HEK293T (cell line): Measurements from ENCODE around the gene MRPL9.
"Not testable (repeated sequence)": the region's sequence is repeated elsewhere in the genome, so short reads cannot be mapped to it uniquely, and the experiment has no call there.

Experiments
- CTCF ChIA-PET: fragments of 350-600 bp; formaldehyde crosslinking; extraction: SDS; loops from one replicate; lab custom pipeline; 2021; ENCODE audit warnings: antibody characterized with exemption, inconsistent platforms; lab: Yijun Ruan, JAX
- POLR2A ChIA-PET: fragments of 350-600 bp; formaldehyde crosslinking; extraction: SDS; loops from one replicate; lab custom pipeline; 2020; ENCODE audit warnings: antibody characterized with exemption, inconsistent platforms; lab: Yijun Ruan, JAX
- DNase-seq: peaks from one replicate; pipeline ENCODE4 v3.0.0; 2012; ENCODE audit warnings: mixed read lengths; ENCODE audit errors: extremely low spot score
- ARNT ChIP-seq: fragments of 450-650 bp; IDR thresholded peaks from 2 replicates; pipeline ENCODE4 v1.6.1; 2017; ENCODE audit warnings: mild to moderate bottlenecking
- BHLHE40 ChIP-seq: fragments of 450-650 bp; IDR thresholded peaks from 2 replicates; pipeline ENCODE4 v1.6.1; 2016; ENCODE audit warnings: mild to moderate bottlenecking, moderate library complexity, borderline replicate concordance
- CTBP1 ChIP-seq: fragments of 450-650 bp; IDR thresholded peaks from 2 replicates; pipeline ENCODE4 v1.6.1; 2016; ENCODE audit warnings: borderline replicate concordance
- ELF4 ChIP-seq: fragments of 450-650 bp; IDR thresholded peaks from 2 replicates; pipeline ENCODE4 v1.6.1; 2017; ENCODE audit warnings: antibody characterized with exemption
- FOXA1 ChIP-seq: fragments of 450-650 bp; IDR thresholded peaks from 2 replicates; pipeline ENCODE4 v1.6.1; 2016; ENCODE audit warnings: mild to moderate bottlenecking
- FOXK2 ChIP-seq: fragments of 450-650 bp; IDR thresholded peaks from 2 replicates; pipeline ENCODE4 v1.6.1; 2016; ENCODE audit warnings: mild to moderate bottlenecking
- FOXM1 ChIP-seq: fragments of 450-650 bp; IDR thresholded peaks from 2 replicates; pipeline ENCODE4 v1.6.1; 2017; ENCODE audit warnings: mild to moderate bottlenecking, borderline replicate concordance
- HDGF ChIP-seq: fragments of 450-650 bp; IDR thresholded peaks from 2 replicates; pipeline ENCODE4 v1.6.1; 2017; ENCODE audit warnings: antibody characterized with exemption, borderline replicate concordance
- L3MBTL2 ChIP-seq: fragments of 450-650 bp; conservative IDR thresholded peaks from 2 replicates; pipeline ENCODE4 v1.6.1; 2016; ENCODE audit warnings: mild to moderate bottlenecking
- LEF1 ChIP-seq: fragments of 450-650 bp; IDR thresholded peaks from 2 replicates; pipeline ENCODE4 v1.6.1; 2017; ENCODE audit warnings: mild to moderate bottlenecking, borderline replicate concordance
- NFRKB ChIP-seq: fragments of 450-650 bp; IDR thresholded peaks from 2 replicates; pipeline ENCODE4 v1.6.1; 2016; ENCODE audit warnings: mild to moderate bottlenecking, moderate library complexity
- PKNOX1 ChIP-seq: fragments of 450-650 bp; IDR thresholded peaks from 2 replicates; pipeline ENCODE4 v1.6.1; 2016
- SP1 ChIP-seq: fragments of 450-650 bp; IDR thresholded peaks from 2 replicates; pipeline ENCODE4 v1.6.1; 2017
- SUZ12 ChIP-seq: fragments of 450-650 bp; IDR thresholded peaks from 2 replicates; pipeline ENCODE4 v1.6.1; 2016; ENCODE audit warnings: mild to moderate bottlenecking
- TARDBP ChIP-seq: fragments of 450-650 bp; IDR thresholded peaks from 2 replicates; pipeline ENCODE4 v1.6.1; 2016
- ZNF384 ChIP-seq: fragments of 450-650 bp; IDR thresholded peaks from 2 replicates; pipeline ENCODE4 v1.6.1; 2016

Gene MRPL9

GRCh38 chr1:151790940-151791651 lies 27.8 kb upstream of the MRPL9 start:
- POLR2A ChIA-PET, result no interaction called here
- DNase-seq, result peak; percentile 67
- CTCF ChIA-PET, result no interaction called here
- TF ChIP-seq ZNF384 (no peak), SUZ12 (no peak), TARDBP (no peak), PKNOX1 (no peak), BHLHE40 (no peak), HDGF (no peak), SP1 (no peak), FOXK2 (no peak), FOXA1 (no peak), LEF1 (no peak), ARNT (no peak), ELF4 (no peak), CTBP1 (no peak), L3MBTL2 (no peak), NFRKB (no peak), FOXM1 (no peak)

GRCh38 chr1:151790071-151790939 lies 27.0 kb upstream of the MRPL9 start, which contains the start of gene TDRKH:
TSS of gene TDRKH (minus strand) at chr1:151790500. CDS start at chr1:151783022, 7,478 bp downstream.
- POLR2A ChIA-PET, result interaction anchor here (1.0 to 1.7 kb wide), 6 partner anchors 10 to 509 kb away, joined by 3 to 9 read pairs (median 5); partner anchors contain the start of genes MRPL9 and ZNF687
- CTCF ChIA-PET, result interaction anchor here (1.4 kb wide), 1 partner anchor 33 kb away, joined by 3 read pairs; no protein-coding TSS in a partner anchor
- DNase-seq, result peak; percentile 99
- TF ChIP-seq CTBP1 (peak; percentile 83), ZNF384 (no peak), L3MBTL2 (peak; percentile 100), FOXK2 (no peak), PKNOX1 (peak; percentile 100), FOXA1 (no peak)

- ChIA-PET CTCF (no interaction called here), POLR2A (no interaction called here)
- DNase-seq, result no peak
- no peak for TF ChIP-seq FOXK2
- TF ChIP-seq SP1, result no peak
- no peak for TF ChIP-seq NFRKB
- TF ChIP-seq FOXM1, result no peak
- no peak for TF ChIP-seq CTBP1
- no peak for TF ChIP-seq SUZ12
- TF ChIP-seq ELF4, result no peak
- TF ChIP-seq ARNT, result no peak
- no peak for TF ChIP-seq BHLHE40
- no peak for TF ChIP-seq LEF1
- TF ChIP-seq FOXA1, result no peak
- no peak for TF ChIP-seq L3MBTL2
- TF ChIP-seq HDGF, result no peak
- TF ChIP-seq ZNF384, result no peak
These were observed 24.4 kb upstream of the MRPL9 start for GRCh38 chr1:151787689-151788088.

DNA sequence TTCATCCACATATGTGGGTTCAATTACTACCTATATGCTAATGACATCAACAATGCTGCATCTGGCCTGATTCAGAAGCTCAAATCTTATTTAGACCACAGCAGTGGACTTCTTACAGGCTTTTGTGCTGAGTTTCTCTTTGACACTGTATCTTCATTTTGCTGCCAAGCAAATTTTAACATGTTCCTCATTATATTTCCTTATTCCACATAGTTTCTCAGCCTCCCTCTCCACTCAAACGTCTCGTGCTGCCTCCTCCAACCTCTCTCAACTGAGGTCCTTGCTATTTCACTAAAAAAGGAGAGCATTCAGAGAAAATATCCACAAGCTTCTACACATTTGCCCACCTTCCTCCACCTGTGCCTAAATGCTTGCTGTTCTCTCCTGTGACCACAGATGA lies 20.5 kb upstream of the MRPL9 start:
- CTCF ChIA-PET, result no interaction called here
- POLR2A ChIA-PET, result no interaction called here
- TF ChIP-seq TARDBP (no peak), ELF4 (no peak), NFRKB (no peak), FOXM1 (no peak), SP1 (no peak), LEF1 (no peak), PKNOX1 (no peak), CTBP1 (no peak), FOXA1 (no peak), ARNT (no peak), FOXK2 (no peak), SUZ12 (no peak), ZNF384 (no peak)
- no peak for DNase-seq

DNA sequence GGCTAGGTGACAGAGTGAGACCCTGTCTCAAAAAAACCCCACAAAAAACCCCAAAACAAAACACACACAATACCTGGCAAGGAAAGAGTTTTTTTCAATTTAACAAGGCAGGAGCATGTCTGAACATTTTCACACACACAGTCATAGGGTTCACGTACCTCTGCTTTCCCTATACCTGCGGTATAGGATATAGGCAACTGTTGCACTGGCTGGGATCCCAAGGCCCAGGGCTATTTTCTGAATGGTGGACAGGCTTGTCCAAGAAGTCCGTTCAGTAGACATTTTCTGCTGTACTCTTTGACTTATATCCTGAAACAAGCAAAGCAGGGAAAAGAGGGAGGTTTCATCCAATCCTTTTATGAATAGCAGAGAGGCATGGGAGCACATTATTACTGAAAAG lies 19.4 kb upstream of the MRPL9 start:
- TF ChIP-seq ARNT, result no peak
- no peak for TF ChIP-seq FOXM1
- POLR2A ChIA-PET, result no interaction called here
- CTCF ChIA-PET, result no interaction called here
- DNase-seq, result no peak

GRCh38 chr1:151782026-151782425 lies 18.7 kb upstream of the MRPL9 start:
- DNase-seq, POLR2A ChIA-PET, CTCF ChIA-PET: not testable (repeated sequence)

DNA sequence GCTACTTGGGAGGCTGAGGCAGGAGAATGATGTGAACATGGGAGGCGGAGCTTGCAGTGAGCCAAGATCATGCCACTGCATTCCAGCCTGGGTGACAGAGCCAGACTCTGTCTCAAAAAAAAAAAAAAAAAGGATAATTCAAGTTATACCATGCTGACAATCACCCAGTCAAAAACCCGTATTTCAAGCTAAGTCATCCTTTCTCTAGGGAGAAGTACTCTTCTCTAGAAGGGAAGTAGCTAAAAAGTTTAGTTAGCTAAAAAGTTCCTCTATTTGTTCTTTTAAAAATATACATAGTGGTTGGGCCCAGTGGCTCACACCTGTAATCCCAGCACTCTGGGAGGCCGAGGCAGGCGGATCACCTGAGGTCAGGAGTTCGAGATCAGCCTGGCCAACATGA lies 17.4 kb upstream of the MRPL9 start:
- DNase-seq, CTCF ChIA-PET: not testable (repeated sequence)
- POLR2A ChIA-PET, result interaction anchor here (1.7 kb wide), 1 partner anchor 9 kb away, joined by 5 read pairs; no protein-coding TSS in a partner anchor
